K562 (cell line): ENCODE data around the gene TRIM69. TPM values are rescaled to one million over a fixed set of nuclear protein-coding genes. Genes with fewer than 3 reads are reported as not detected.

Experiments
- ATAC-seq: fragments of 200-7000 bp; cut with Tn5 transposase; 3 replicates; pipeline ENCODE4 v1.9.1; 2020; ENCODE audit warnings: moderate library complexity
- BruUV-seq: library from RNA; stranded (reverse); fragments of 400-500 nt; replicated peaks from 2 replicates; lab custom pipeline; 2021; lab: Mats Ljungman, UMichigan
- CTCF ChIA-PET: fragments of 300-600 bp; formaldehyde crosslinking; extraction: SDS; loops from one replicate; lab custom pipeline; 2021; ENCODE audit warnings: low intra/inter-chr PET ratio; lab: Yijun Ruan, JAX
- POLR2A ChIA-PET: fragments of 300-600, 350-650 bp; sonication (Branson Sonifier 250); formaldehyde crosslinking; extraction: SDS; loops from one replicate; lab custom pipeline; 2021; ENCODE audit warnings: antibody characterized with exemption, inconsistent platforms; lab: Yijun Ruan, JAX
- DNase-seq, 4 experiments: peaks; one replicate each; pipeline versions ENCODE4 v3.0.0 to v3.0.0-alpha.2; 2011 to 2018; ENCODE audit warnings: low spot score in 3 of 4, mixed read lengths in 3 of 4; ENCODE audit errors: extremely low read depth in 1 of 4
- FAIRE-seq: peaks from 2 replicates; lab custom pipeline; 2011; peaks lifted over from hg19 to GRCh38; lab: Jason Lieb, UNC
- H2AFZ ChIP-seq: 2 replicates; pipeline ENCODE4 v1.6.0; 2011; ENCODE audit warnings: low read depth, low read length, control low read depth, inconsistent platforms
- H3K27ac ChIP-seq: fragments of 200-600 bp; 3 replicates; pipeline ENCODE4 v1.8.0; 2011; ENCODE audit warnings: low read depth, mild to moderate bottlenecking, control low read depth, inconsistent platforms, low read length, moderate library complexity, mixed read lengths; ENCODE audit errors: extremely low read depth
- H3K27me3 ChIP-seq, 2 experiments: fragments of 300-600 bp in 1 of 2; 2 replicates in 1 of 2; 3 replicates in 1 of 2; pipeline versions ENCODE4 v1.6.0 to v1.8.0; 2011; ENCODE audit warnings: inconsistent platforms in 2 of 2, low read length in 2 of 2, mild to moderate bottlenecking in 1 of 2, mixed read lengths in 1 of 2, moderate library complexity in 1 of 2; ENCODE audit not compliant: control insufficient read depth in 2 of 2, insufficient read depth in 2 of 2
- H3K36me3 ChIP-seq: fragments of 300-600 bp; 3 replicates; pipeline ENCODE4 v1.8.0; 2011; ENCODE audit warnings: mild to moderate bottlenecking, low read length, inconsistent platforms; ENCODE audit not compliant: control insufficient read depth, insufficient read depth
- H3K4me1 ChIP-seq, 2 experiments: fragments of 200-600 bp in 1 of 2; replicated peaks in 1 of 2; 2 replicates in 1 of 2; 3 replicates in 1 of 2; pipeline versions ENCODE4 v1.5.1 to v1.8.0; 2011; ENCODE audit warnings: inconsistent platforms in 2 of 2, low read length in 2 of 2, mild to moderate bottlenecking in 1 of 2, mixed read lengths in 1 of 2, moderate library complexity in 1 of 2; ENCODE audit not compliant: control insufficient read depth in 2 of 2, insufficient read depth in 2 of 2
- H3K4me2 ChIP-seq: 2 replicates; pipeline ENCODE4 v1.6.1; 2011; ENCODE audit warnings: low read length, control low read depth, inconsistent platforms, mixed read lengths; ENCODE audit not compliant: insufficient read depth
- H3K4me3 ChIP-seq: fragments of 200-600 bp; sonication (generic), shearing (Covaris generic); 2 replicates; pipeline ENCODE4 v1.5.1; 2016; ENCODE audit warnings: control low read depth, inconsistent platforms
- H3K79me2 ChIP-seq: fragments of 200-600 bp; 3 replicates; pipeline ENCODE4 v1.8.0; 2011; ENCODE audit warnings: low read length, inconsistent platforms; ENCODE audit not compliant: control insufficient read depth, insufficient read depth
- H3K9ac ChIP-seq, 2 experiments: 2 replicates each; pipeline versions ENCODE4 v1.6.0 to v1.6.1; 2011; ENCODE audit warnings: low read depth in 2 of 2, low read length in 2 of 2, control low read depth in 1 of 2, inconsistent platforms in 1 of 2, mild to moderate bottlenecking in 1 of 2, mixed read lengths in 1 of 2; ENCODE audit not compliant: insufficient read depth in 1 of 2
- H3K9me1 ChIP-seq: one replicate; pipeline ENCODE4 v1.6.0; 2011; ENCODE audit warnings: inconsistent platforms, mild to moderate bottlenecking, low read length, moderate library complexity; ENCODE audit not compliant: control insufficient read depth, insufficient read depth
- H3K9me3 ChIP-seq: replicated peaks from 2 replicates; pipeline ENCODE4 v1.5.1; 2011; ENCODE audit warnings: low read depth, low read length, inconsistent platforms; ENCODE audit not compliant: control insufficient read depth, insufficient read depth
- H4K20me1 ChIP-seq: replicated peaks from 2 replicates; pipeline ENCODE4 v1.6.1; 2011; ENCODE audit warnings: low read length, inconsistent platforms, mixed read lengths; ENCODE audit not compliant: control insufficient read depth, insufficient read depth
- FOSL1 ChIP-seq: fragments of 200-800 bp; sonication (Bioruptor generic); conservative IDR thresholded peaks from 2 replicates; pipeline ENCODE4 v1.6.1; 2016; ENCODE audit warnings: missing genetic modification characterization, missing compliant biosample characterization
- HDAC3 ChIP-seq: fragments of 450-650 bp; IDR thresholded peaks from 2 replicates; pipeline ENCODE4 v1.6.1; 2018; ENCODE audit warnings: borderline replicate concordance, mild to moderate bottlenecking, moderate library complexity; ENCODE audit not compliant: partially characterized antibody
- HSF4 ChIP-seq: fragments of 250-450 bp; sonication (Bioruptor Pico); IDR thresholded peaks from 2 replicates; pipeline ENCODE4 v2.1.2; 2022; ENCODE audit warnings: mild to moderate bottlenecking, moderate library complexity, borderline replicate concordance
- JUNB ChIP-seq: fragments of 450-650 bp; formaldehyde crosslinking; conservative IDR thresholded peaks from 2 replicates; pipeline ENCODE4 v1.4.0; 2020; ENCODE audit warnings: mild to moderate bottlenecking
- MYC ChIP-seq, 2 experiments: fragments of 250-450 bp in 1 of 2; sonication (Bioruptor Pico) in 1 of 2; IDR thresholded peaks; 2 replicates each; pipeline versions ENCODE4 v1.5.1 to v1.6.1; 2012 to 2021; ENCODE audit warnings: low read depth in 2 of 2, borderline replicate concordance in 1 of 2, improper control_type of control experiment in 1 of 2, low read length in 1 of 2, mild to moderate bottlenecking in 1 of 2, moderate library complexity in 1 of 2
- PYGO2 ChIP-seq: fragments of 450-650 bp; IDR thresholded peaks from 2 replicates; pipeline ENCODE4 v1.6.1; 2016; ENCODE audit warnings: mild to moderate bottlenecking, missing genetic modification characterization, moderate library complexity, missing compliant biosample characterization
- SNIP1 ChIP-seq: fragments of 450-650 bp; IDR thresholded peaks from 2 replicates; pipeline ENCODE4 v1.7.1; 2017; ENCODE audit warnings: low read depth, mild to moderate bottlenecking
- XRCC3 ChIP-seq: fragments of 450-650 bp; IDR thresholded peaks from 2 replicates; pipeline ENCODE4 v1.6.1; 2017; ENCODE audit warnings: mild to moderate bottlenecking, moderate library complexity
- ZC3H4 ChIP-seq: sonication (generic); formaldehyde crosslinking; IDR thresholded peaks from 2 replicates; pipeline ENCODE4 v1.9.0; 2021; ENCODE audit warnings: missing genetic modification reagents, borderline replicate concordance
- WGBS: fragments of 100-300 bp; shearing (Covaris generic); methylation state at CpG from one replicate; pipeline ENCODE4 v1.1.6; 2016; ENCODE audit warnings: low coverage, mixed read lengths; ENCODE audit not compliant: insufficient coverage; ENCODE audit errors: missing lambda C conversion rate; 5-methylcytosine and 5-hydroxymethylcytosine counted together
- in situ Hi-C: fragments of 300-500 bp; cut with MboI; formaldehyde crosslinking; loops from 4 replicates; pipeline ENCODE4 v1.15.0; 2018; ENCODE audit warnings: inconsistent platforms, mixed read lengths
- intact Hi-C: fragments of 100-400 bp; cut with micrococcal nuclease; formaldehyde crosslinking; loops from 2 replicates; pipeline ENCODE4 v1.14.2; 2022
- polyA plus RNA-seq, 8 experiments: library from polyadenylated mRNA; depleted of rRNA in 4 of 8; stranded (reverse) in 5 of 8; unstranded in 3 of 8; fragments of >200 nt; fragmentation: Nextera tagmentation in 2 of 8; fragmentation: Illumina TruSeq in 1 of 8; extraction: Ambion mirVana in 2 of 8; extraction: Trizol in 1 of 8; gene quantifications; 2 replicates each; pipeline versions ENCODE4 v1.2.1 to v1.2.3, GENCODE V29; 2011 to 2014; ENCODE audit warnings: inconsistent platforms in 1 of 8, missing spikeins in 1 of 8
- total RNA-seq, 7 experiments: library from RNA; depleted of rRNA in 6 of 7; stranded (reverse); fragments of >200 nt in 6 of 7; fragmentation: Illumina TruSeq in 2 of 7; extraction: Trizol in 2 of 7; gene quantifications; 2 replicates each; pipeline versions ENCODE4 v1.2.1 to v1.2.3, GENCODE V29; 2011 to 2021; ENCODE audit warnings: low replicate concordance in 1 of 7
- TF ChIP-seq, protein P1 (sequence below): sonication (generic); formaldehyde crosslinking; IDR thresholded peaks from 2 replicates; pipeline ENCODE4 v1.8.1; 2022; ENCODE audit warnings: missing genetic modification reagents

TRIM69 gene
- total and polyA plus RNA-seq, 9 of the 15 experiments (the other 6 are each of a cell fraction or from before 2014, with no cell fraction given): 1.0 to 4.3 (median 2.3) TPM

DNA sequence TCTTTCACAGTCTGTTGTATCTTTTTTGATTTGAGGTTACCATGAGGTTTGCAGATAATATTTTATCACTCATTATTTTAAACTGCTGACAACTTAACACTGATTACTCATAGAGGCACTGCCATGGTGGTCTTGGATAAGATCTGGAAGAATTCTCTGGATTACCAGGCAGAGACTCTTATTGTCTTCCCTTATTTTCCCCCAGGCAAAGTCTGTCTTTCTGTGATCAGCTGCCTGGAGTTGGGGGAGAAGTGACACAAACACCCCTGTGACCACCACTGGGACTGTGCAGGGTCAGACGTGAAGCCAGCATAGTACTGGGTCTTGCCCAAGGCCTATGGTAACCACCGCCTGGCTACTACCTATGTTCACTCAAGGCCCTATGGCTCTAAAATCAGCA lies 29.9 kb upstream of the TRIM69 start (continued):
- TF ChIP-seq, protein P1, sequence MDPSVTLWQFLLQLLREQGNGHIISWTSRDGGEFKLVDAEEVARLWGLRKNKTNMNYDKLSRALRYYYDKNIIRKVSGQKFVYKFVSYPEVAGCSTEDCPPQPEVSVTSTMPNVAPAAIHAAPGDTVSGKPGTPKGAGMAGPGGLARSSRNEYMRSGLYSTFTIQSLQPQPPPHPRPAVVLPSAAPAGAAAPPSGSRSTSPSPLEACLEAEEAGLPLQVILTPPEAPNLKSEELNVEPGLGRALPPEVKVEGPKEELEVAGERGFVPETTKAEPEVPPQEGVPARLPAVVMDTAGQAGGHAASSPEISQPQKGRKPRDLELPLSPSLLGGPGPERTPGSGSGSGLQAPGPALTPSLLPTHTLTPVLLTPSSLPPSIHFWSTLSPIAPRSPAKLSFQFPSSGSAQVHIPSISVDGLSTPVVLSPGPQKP (CRISPR knock-in tag): no peak
- no peak for TF ChIP-seq HDAC3
- TF ChIP-seq, all 486 proteins: peak for 0

DNA sequence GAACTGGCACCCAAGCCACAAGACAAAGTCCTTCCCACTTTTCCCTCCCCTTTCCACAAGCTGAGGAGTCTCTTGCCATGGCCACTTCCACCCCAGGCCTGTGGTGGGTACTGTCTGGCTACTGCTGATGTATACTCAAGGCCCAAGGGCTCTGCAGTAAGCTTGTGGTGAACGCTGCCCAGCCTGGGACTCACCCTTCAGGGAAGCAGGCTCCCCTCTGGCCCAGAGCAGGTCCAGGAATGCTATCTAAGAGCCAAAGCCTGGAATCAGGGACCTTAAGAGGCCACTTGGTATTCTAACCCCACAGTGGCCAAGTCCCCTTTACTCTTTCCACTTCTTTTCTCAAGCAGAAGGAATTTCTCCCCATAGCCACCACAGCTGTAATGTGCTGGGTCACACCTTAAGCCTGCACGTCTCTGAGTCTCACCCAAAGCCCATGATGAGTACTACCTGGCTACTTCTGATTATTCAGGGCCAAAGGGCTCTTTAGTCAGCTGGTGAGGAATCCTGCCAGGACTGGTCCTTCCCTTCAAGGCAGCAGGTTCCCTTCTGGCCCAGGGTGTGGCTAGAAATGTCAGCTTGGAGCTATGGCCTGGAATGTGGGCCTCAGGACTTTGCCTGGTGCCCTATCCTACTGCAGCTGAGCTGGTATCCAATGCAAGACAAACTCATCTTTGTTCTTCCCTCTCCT lies 29.2 kb upstream of the TRIM69 start:
- no peaks in the 10 kb centered on the region for H3K9me1 ChIP-seq
- no peak for TF ChIP-seq SNIP1
- TF ChIP-seq ZC3H4 (CRISPR knock-in tag): no peak
- TF ChIP-seq FOSL1: no peak
- no peak for TF ChIP-seq JUNB (CRISPR knock-in tag)
- TF ChIP-seq PYGO2 (tag): no peak
- no peak for TF ChIP-seq HSF4 (CRISPR knock-in tag)
- TF ChIP-seq XRCC3: no peak
- no peak for TF ChIP-seq MYC (IDR thresholded peaks at IDR 0.05; ENCODE audit: low read depth, low read length)
- no peak for TF ChIP-seq MYC (CRISPR knock-in tag; IDR thresholded peaks at IDR 0.05; ENCODE audit: borderline replicate concordance, low read depth)
- ATAC-seq: no peak
- in situ Hi-C loops: no loop called here
- H2AFZ ChIP-seq: no peak overlapping the region
- 65% methylated on average over 2 of the region's 2 CpGs for WGBS
- BruUV-seq: no TSS peak
- H3K9ac ChIP-seq: peak overlapping the region in 1 of 2 experiments; percentile 34; a peak in 1 of 4 replicates
- H3K4me1 ChIP-seq: peaks cover 5% of the 10 kb centered on the region in 2 experiments; a peak in 3 of 5 replicates
- no peak overlapping the region for H3K4me3 ChIP-seq
- no peak overlapping the region for H3K4me2 ChIP-seq
- ChIA-PET CTCF (no interaction called here), POLR2A (interaction anchor here (1.0 to 2.0 kb wide), 3 partner anchors 11 to 44 kb away, joined by 3 to 4 read pairs (median 4); partner anchors contain the start of gene SPG11)
- intact Hi-C loops: no loop called here
- FAIRE-seq: no peak
- H3K27me3 ChIP-seq: no peaks in the 10 kb centered on the region
- H4K20me1 ChIP-seq: no peaks in the 10 kb centered on the region
- no peak for DNase-seq
- H3K9me3 ChIP-seq: no peaks in the 10 kb centered on the region
- H3K27ac ChIP-seq: no peak overlapping the region
- H3K36me3 ChIP-seq: no peaks in the 10 kb centered on the region
- peaks cover 16% of the 10 kb centered on the region for H3K79me2 ChIP-seq
